GM19351 (cell line): Measurements from ENCODE around the gene TLK2.
"Not testable (repeated sequence)": the region's sequence is repeated elsewhere in the genome, so short reads cannot be mapped to it uniquely, and the experiment has no call there.

Experiments
- ATAC-seq: cut with Tn5 transposase; IDR thresholded peaks from one replicate; pipeline ENCODE4 v1.9.1; 2021; ENCODE audit warnings: mild to moderate bottlenecking, moderate library complexity; ENCODE audit not compliant: unreplicated experiment

TLK2 gene

DNA sequence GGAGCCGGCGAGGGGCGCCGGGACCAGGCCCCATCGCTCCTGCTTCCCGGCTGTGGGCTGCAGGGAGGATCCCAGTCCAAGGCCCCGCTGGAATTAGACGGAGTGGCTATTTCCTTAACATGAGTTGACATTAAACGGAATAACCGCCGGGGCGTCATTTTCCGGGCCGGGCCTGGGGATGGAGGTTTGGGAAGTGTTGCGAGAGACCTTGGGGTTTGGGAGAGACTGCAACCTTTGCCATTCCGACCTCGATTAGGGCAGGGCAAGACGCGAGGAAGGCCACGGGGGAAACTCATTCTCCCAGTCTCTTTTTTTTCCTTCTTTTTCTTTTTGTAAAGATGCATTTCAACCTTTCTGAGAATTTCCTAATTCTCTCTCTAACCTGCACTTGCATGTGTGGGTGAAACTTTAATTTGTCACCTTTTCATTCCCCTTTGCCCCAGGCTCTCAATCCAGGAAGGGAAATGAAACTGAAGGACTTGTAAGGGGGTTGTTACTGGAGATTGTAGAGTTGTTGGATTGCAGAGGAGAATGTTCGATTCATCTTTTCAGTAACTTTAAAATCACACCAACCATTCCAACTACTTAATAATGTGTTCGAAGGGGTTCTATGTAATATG lies 1.1 kb downstream of the TLK2 start:
- ATAC-seq, result not testable (repeated sequence)

GRCh38 chr17:62482553-62482952 lies 3.9 kb downstream of the TLK2 start:
- not testable (repeated sequence) for ATAC-seq

DNA sequence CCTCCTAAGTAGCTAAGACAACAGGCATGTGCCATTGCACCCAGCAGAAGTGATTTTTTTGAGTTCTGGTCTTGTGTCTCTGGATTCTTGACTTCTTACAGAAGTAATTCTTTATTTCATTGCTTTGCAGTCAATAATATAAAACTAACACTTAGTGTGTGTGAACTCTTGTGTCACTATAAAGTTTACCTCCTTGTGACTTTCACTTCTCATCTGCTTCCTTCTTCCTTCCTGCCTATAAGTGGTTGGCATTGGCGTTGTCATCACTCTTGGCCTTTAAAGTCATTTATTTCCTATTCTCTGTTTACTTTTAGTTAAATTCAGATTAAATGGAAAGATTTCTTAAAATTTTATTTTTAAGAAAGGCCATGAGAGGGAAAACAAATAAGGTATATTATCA lies 12.4 kb downstream of the TLK2 start:
- ATAC-seq, result not testable (repeated sequence)

DNA sequence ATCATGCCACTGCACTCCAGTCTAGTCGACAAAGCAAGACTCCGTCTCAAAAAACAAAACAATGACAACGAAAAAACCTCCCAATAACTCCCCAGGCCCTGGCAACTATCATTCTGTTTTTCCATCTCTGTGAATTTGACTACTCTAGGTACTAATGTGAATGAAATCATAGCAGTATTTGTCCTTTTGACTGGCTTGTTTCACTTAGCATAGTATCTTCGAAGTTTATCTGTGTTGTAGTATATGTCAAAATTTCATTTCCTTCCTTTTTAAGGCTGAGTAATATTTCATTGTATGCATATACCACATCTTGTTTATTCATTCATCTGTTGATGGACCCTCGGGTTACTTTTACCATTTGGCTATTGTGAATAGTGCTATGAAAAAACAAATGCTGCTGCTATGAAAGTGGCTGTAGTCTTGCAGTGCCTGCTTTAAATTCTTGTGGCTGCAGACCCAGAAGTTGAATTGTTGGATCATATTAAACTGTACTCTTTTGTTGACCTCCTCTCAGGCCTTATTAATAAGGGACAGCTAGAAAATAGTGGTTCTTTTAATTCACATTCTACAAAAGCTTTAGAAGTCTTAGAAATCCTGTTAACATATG lies 14.5 kb downstream of the TLK2 start:
- ATAC-seq, result not testable (repeated sequence)

- ATAC-seq, result not testable (repeated sequence)
These were observed 15.4 kb downstream of the TLK2 start for GRCh38 chr17:62494073-62494472.

GRCh38 chr17:62496344-62496743 lies 17.7 kb downstream of the TLK2 start:
- not testable (repeated sequence) for ATAC-seq

- not testable (repeated sequence) for ATAC-seq
These were observed 20.2 kb downstream of the TLK2 start for GRCh38 chr17:62498796-62499195.

DNA sequence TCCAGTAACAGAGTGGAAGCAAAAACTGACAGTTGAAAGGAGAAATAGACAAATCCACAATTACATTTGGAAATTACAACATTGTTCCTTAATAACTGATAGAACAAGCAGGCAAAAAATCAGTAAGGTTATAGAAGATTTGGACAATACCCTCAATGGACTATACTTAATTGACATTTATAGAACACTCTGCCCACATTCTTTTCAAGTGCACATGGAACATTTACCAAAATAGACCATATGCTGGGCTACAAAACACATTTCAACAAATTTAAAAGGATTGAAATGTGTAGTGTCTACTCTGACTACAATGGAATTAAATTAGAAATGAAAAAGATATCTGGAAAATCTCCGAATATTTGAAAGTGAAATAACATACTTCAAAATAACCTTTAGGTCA lies 21.8 kb downstream of the TLK2 start:
- ATAC-seq, result not testable (repeated sequence)

DNA sequence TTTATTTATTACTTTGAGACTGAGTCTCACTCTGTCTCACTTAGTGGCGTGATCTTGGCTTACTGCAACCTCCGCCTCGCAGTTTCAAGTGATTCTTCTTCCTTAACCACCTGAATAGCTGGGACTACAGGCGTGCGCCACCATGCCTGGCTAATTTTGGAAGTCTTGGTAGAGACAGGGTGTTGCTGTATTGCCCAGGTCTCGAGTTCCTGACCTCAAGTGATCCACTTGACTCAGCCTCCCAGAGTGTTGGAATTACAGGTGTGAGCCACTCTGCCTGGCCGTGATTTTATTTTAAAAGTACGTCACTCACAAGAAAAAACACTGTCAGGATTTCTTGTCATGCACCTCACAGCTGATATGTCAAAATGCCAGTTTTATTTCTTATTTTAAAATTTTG lies 26.2 kb downstream of the TLK2 start:
- ATAC-seq, result not testable (repeated sequence)

- not testable (repeated sequence) for ATAC-seq
These were observed 28.7 kb downstream of the TLK2 start for GRCh38 chr17:62507191-62507836.

DNA sequence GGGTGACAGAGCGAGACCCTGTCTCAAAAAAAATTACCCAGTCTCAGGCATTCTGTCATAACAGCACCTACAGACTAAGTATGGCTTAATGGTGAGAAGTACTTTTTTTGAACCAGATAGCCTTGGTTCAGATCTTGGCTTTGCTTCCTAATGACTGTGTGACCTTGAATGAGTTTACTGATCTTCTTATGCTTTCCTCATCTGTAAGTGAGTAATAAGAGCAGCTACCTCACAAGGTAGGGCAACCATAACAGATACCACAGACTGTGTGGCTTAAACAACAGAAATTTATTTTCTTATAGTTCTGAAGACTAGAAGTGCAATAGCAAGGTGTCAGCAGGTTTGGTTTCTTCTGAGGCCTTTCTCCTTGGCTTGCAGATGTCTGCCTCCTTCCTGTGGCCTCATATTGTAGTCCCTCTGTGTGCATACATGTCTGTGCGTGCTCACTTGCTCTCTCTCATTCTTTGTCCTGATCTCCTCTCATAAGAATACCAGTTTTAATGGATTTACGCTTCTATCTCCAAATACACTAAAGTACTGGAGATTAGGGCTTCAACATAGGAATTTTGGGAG lies 31.7 kb downstream of the TLK2 start:
- not testable (repeated sequence) for ATAC-seq

- ATAC-seq, result not testable (repeated sequence)
These were observed 32.4 kb downstream of the TLK2 start for GRCh38 chr17:62511014-62511413.

GRCh38 chr17:62516376-62516775 lies 37.8 kb downstream of the TLK2 start:
- not testable (repeated sequence) for ATAC-seq

DNA sequence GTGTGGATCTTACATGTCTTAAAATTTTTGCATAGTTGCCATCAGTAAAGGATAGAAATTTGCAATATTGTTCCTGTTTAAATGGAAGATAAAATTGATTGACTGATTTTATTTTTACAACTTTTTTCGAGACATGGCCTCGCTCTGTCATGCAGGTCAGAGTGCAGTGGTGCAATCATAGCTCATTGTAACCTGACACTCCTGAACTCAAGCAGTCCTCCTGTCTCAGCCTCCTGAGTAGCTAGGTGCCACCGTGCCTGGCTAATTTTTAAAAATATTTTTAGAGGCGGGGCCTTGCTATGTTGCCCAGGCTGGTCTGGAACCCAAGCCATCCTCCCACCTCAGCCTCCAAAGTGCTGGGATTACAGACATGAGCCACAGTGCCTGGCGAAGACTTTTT lies 42.7 kb downstream of the TLK2 start:
- not testable (repeated sequence) for ATAC-seq

DNA sequence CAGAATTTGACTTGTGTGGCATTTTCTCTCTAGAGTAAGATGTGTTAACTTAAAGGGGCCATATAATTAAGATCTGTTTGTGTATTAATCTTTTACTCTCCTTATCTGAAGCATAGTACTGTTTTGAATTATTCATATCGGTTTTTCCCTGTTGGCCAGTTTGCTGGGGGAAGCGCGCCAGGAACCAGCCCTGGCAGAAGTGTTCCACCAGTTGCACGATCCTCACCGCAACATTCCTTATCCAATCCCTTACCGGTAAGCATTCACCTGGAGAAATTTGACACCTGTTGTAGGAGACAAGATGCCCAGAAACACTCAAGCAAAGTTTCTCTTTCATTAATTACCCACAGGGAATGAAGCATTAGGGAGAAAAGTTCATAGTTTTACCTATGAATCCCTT lies 45.5 kb downstream of the TLK2 start:
- not testable (repeated sequence) for ATAC-seq

GRCh38 chr17:62525317-62525716 lies 46.7 kb downstream of the TLK2 start:
- ATAC-seq, result not testable (repeated sequence)

DNA sequence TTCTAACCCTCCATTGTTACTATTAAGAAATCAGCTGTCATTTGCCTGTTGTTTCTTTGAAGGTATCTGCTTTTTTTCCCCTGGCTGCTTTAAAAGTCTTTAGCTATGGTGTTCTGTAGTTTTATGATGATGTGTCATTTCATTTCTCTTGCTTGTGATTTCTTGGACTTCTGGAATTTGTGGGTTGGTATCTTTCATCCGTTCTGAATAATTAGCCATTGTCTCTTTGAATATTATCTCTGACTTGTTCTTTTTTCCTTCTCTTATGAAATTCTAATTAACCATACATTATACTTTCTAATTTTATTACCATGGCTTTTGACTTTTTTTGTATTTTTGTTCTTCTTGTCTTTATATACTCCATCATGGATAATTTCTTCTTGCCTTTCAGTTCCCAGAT lies 52.3 kb downstream of the TLK2 start:
- ATAC-seq, result not testable (repeated sequence)

- ATAC-seq, result not testable (repeated sequence)
These were observed 57.9 kb downstream of the TLK2 start for GRCh38 chr17:62536557-62536956.

DNA sequence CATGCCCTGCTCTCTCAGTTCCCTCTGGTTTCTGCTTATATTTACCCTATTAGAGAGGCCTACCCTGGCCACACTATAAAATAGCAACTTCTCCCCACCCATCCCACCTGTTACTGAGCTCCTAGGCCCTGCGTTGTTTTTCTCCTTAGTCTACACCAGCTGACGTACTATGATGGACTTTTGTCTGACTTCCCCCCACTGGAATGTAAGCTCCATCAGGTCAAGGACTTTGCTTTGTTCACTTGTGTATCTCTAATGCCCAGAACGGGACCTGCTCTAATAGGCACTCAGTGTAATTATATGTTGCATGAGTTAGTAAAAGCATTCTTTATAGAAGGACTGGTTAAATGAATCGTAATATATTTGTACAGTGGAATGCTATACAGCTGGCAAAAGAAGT lies 62.4 kb downstream of the TLK2 start:
- ATAC-seq, result not testable (repeated sequence)

DNA sequence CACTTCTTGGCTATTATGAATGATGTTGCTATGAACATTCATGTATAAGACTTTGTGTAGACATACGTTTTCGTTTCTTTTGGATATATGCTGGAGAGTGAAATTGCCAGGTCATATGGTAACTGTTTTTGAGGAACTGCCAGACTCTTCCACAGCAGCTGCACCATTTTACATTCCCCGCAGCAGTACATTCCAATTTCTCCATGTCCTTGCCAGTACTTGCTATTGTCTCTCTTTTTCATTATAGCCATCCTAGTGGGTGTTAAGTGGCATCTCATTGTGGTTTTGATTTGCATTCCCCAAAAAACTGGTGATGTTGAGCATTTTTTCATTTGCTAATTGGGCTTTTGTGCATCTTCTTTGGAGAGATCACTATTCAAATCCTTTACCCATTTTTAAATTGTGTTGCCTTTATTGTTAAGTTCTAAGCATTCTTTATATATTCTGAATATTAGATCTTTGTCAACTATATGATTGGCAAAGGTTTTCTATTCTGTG lies 64.7 kb downstream of the TLK2 start:
- not testable (repeated sequence) for ATAC-seq

DNA sequence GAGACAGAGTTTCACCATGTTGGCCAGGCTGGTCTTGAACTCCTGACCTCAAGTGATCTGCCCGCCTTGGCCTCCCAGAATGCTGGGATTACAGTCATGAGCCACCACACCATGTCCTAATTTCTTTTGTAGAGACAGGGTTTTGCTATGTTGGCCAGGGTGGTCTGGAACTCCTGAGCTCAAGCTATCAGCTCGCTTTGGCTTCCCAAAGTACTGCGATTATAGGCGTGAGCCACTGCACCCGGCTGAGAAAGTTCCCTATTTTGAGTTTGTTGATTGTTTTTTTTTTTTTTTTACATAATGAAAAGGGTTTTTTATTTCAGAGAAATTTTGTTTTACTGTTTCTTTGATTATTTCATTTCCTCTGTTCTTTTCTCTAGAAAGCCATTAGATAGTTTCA lies 67.4 kb downstream of the TLK2 start:
- not testable (repeated sequence) for ATAC-seq
